Adrenal gland (tissue), 12 donors: ENCODE results near the gene CRB1. TPM values are rescaled to one million over a fixed set of nuclear protein-coding genes. Genes with fewer than 3 reads are reported as not detected.

Experiments used
- DNase-seq, 7 donors: peaks; one replicate each; pipeline ENCODE4 v3.0.0-alpha.2; 2019 to 2020
- H3K27ac ChIP-seq, 5 donors: fragments of 200-600 bp; sonication (generic) in 4 of 5; 1 replicate in 3 of 5; 2 replicates in 2 of 5; pipeline versions ENCODE4 v1.5.1 to v1.8.0; 2016 to 2020; ENCODE audit warnings: mild to moderate bottlenecking in 1 of 5
- H3K27me3 ChIP-seq: fragments of 200-600 bp; 2 replicates; pipeline ENCODE4 v1.8.0; 2021
- H3K36me3 ChIP-seq, 2 donors: fragments of 200-600 bp; replicated peaks in 1 of 2; 1 replicate in 1 of 2; 2 replicates in 1 of 2; pipeline versions ENCODE4 v1.5.1 to v1.8.0; 2018 to 2022
- H3K4me1 ChIP-seq, 2 donors: fragments of 200-600 bp; replicated peaks in 1 of 2; 1 replicate in 1 of 2; 2 replicates in 1 of 2; pipeline versions ENCODE4 v1.5.1 to v1.8.0; 2018 to 2021
- H3K4me3 ChIP-seq, 4 donors: fragments of 200-600 bp; sonication (generic) in 3 of 4; one replicate each; pipeline ENCODE4 v1.5.1; 2016 to 2018
- H3K9me3 ChIP-seq, 3 donors: fragments of 200-600 bp; sonication (generic) in 1 of 3; replicated peaks in 1 of 3; 1 replicate in 2 of 3; 2 replicates in 1 of 3; pipeline versions ENCODE4 v1.5.1 to v1.8.0; 2016 to 2021
- POLR2A ChIP-seq, 2 donors: fragments of 450-650 bp; IDR thresholded peaks; one replicate each; pipeline ENCODE4 v1.6.1; 2017; ENCODE audit warnings: antibody characterized with exemption in 2 of 2, mild to moderate bottlenecking in 2 of 2, moderate library complexity in 1 of 2
- WGBS, 4 donors: extraction: QIAGEN DNeasy Blood & Tissue Kit in 2 of 4; methylation state at CpG; one replicate each; pipeline versions ENCODE4 v1.1.5 to v1.1.7; 2013 to 2017; 5-methylcytosine and 5-hydroxymethylcytosine counted together
- intact Hi-C, 2 donors: fragments of 100-400 bp; cut with DNase I; formaldehyde crosslinking; loops; one replicate each; pipeline versions ENCODE4 v1.14.1 to v1.15.0; 2022 to 2023
- polyA plus RNA-seq, 3 donors: library from polyadenylated mRNA; stranded (reverse); fragments of 200-250 nt in 2 of 3; fragments of 350-450 nt in 1 of 3; fragmentation: Illumina TruSeq in 1 of 3; extraction: RNeasy Lipid Tissue Mini Kit (QIAGEN cat#74804) in 1 of 3; gene quantifications; one replicate each; pipeline ENCODE4 v1.2.3, GENCODE V29; 2013 to 2014
- total RNA-seq, 9 donors: library from RNA; depleted of rRNA in 4 of 9; stranded (reverse); fragments of >200 nt in 4 of 9; fragments of 120-200 nt in 1 of 9; fragmentation: NEBNext Ultra II Directional in 1 of 9; extraction: Animal tissue kit (Norgen Biotek cat#: 25700) in 1 of 9; gene quantifications; one replicate each; pipeline versions ENCODE4 v1.1.0 to v1.2.4, GENCODE V29; 2013 to 2023
- TF ChIP-seq, protein P1 (sequence below), 6 experiments: fragments of 450-650 bp in 4 of 6; fragments of 200-600 bp in 2 of 6; sonication (generic) in 1 of 6; IDR thresholded peaks; 1 replicate in 5 of 6; 2 replicates in 1 of 6; pipeline versions ENCODE4 v1.5.1 to v1.8.0; 2016 to 2021; ENCODE audit warnings: antibody characterized with exemption in 6 of 6, mild to moderate bottlenecking in 2 of 6, moderate library complexity in 1 of 6
- donor health status: healthy with polysubstance abuse.
- donor health status: Bipolar disorder and iron deficiency.
- donor health status: DM: yes; HTN: yes; CAD: no.
- donor health status: DM: no; HTN: no; CAD: no.
- donor health status: DM: no; HTN: no; CAD: no.
- donor health status: DM: yes; HTN: yes; CAD: no.

Gene CRB1
- total and polyA plus RNA-seq, 12 donors: 0.11 to 0.92 (median 0.39) TPM; not detected in 2

DNA sequence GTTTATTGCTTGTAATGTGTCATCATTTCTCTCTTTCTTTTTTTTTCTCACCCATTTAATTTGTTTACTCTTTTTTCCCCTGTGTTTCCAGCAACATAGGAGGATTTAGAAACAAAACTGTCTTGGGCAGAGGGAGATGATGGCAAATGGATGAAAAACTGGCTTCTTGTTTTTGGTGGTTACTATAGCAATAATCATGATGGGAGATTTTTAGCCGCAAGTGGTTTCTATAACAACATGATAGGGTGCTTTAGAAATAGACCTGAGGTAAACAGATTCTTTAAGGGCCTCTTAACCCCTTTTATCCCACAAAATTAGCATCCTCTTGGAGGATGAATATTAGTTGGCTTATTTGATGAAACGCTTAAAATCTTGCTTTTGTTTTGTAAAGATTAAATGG, 51.6 kb downstream of the CRB1 start:
- Histone ChIP-seq H3K36me3 (no peaks in the 10 kb centered on the region), H3K4me1 (no peaks in the 10 kb centered on the region), H3K9me3 (no peaks in the 10 kb centered on the region), H3K27me3 (no peaks in the 10 kb centered on the region), H3K27ac (no peak overlapping the region), H3K4me3 (no peak overlapping the region)
- DNase-seq: no peak
- no peak for TF ChIP-seq POLR2A (IDR thresholded peaks at IDR 0.05)
- TF ChIP-seq, protein P1, sequence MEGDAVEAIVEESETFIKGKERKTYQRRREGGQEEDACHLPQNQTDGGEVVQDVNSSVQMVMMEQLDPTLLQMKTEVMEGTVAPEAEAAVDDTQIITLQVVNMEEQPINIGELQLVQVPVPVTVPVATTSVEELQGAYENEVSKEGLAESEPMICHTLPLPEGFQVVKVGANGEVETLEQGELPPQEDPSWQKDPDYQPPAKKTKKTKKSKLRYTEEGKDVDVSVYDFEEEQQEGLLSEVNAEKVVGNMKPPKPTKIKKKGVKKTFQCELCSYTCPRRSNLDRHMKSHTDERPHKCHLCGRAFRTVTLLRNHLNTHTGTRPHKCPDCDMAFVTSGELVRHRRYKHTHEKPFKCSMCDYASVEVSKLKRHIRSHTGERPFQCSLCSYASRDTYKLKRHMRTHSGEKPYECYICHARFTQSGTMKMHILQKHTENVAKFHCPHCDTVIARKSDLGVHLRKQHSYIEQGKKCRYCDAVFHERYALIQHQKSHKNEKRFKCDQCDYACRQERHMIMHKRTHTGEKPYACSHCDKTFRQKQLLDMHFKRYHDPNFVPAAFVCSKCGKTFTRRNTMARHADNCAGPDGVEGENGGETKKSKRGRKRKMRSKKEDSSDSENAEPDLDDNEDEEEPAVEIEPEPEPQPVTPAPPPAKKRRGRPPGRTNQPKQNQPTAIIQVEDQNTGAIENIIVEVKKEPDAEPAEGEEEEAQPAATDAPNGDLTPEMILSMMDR (IDR thresholded peaks at IDR 0.05): no peak
- intact Hi-C loops: no loop called here
- 68 to 83% (median 80%) methylated on average over 2 of the region's 2 CpGs for WGBS, 4 donors

DNA sequence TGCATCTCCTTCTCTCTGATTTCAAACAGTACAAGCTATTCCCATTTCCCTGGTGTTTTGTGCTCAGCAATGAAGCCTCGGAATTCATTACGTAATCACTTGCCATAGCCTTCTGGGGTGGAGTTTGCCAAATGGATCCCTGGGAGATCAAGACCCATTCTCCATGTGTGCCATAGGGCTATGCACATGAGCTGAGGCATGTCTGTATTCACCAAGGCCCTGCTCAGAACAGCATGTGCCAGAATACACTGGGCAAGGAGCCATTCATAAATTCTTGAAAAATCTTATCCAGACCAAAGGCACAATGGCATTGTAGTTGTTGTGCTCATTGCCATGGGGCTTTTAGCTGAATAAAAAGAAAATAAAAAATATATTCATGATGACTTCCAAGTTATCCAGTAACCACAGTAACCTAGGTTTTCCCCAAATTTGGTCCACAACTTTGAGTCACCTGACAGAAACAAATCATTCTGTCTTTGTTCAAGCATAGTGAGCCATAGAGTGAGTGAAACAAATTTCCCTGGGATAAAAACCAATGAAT, 53.0 kb downstream of the CRB1 start:
- DNase-seq: peak in 1 of 7 donors; percentile 6
- no peak overlapping the region for H3K4me3 ChIP-seq
- H3K36me3 ChIP-seq: no peaks in the 10 kb centered on the region
- intact Hi-C loops: no loop called here
- H3K4me1 ChIP-seq: no peaks in the 10 kb centered on the region
- WGBS, 4 donors: 70 to 92% (median 74%) methylated on average over 2 of the region's 2 CpGs
- no peaks in the 10 kb centered on the region for H3K27me3 ChIP-seq
- H3K27ac ChIP-seq: no peak overlapping the region
- no peaks in the 10 kb centered on the region for H3K9me3 ChIP-seq
- no peak for TF ChIP-seq POLR2A (IDR thresholded peaks at IDR 0.05)
- TF ChIP-seq, protein P1 (IDR thresholded peaks at IDR 0.05): no peak

DNA sequence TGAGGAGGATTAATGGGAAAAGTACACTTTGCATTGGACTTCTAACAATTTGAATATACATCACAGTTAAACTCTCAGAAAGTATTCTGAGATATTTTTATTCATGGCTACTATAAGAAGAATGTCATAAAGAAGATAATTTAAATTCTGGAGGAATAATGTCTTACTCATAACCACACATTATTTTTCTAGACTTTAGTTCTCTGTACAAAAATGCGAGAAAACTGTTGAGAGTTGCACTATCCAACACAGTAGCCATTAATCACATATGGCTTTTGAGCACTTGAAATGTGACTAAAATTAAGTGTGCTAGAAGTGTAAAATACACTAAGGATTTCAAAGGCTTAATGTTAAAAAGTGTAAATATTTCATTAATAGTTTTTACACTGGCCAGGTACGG, 53.8 kb downstream of the CRB1 start:
- WGBS, 4 donors: 89 to 95% (median 92%) methylated on average over 2 of the region's 2 CpGs
- no peak for DNase-seq
- intact Hi-C loops: no loop called here
- Histone ChIP-seq H3K9me3 (no peaks in the 10 kb centered on the region), H3K4me3 (no peak overlapping the region), H3K4me1 (no peaks in the 10 kb centered on the region), H3K36me3 (no peaks in the 10 kb centered on the region), H3K27me3 (no peaks in the 10 kb centered on the region), H3K27ac (no peak overlapping the region)
- TF ChIP-seq POLR2A (IDR thresholded peaks at IDR 0.05): no peak

DNA sequence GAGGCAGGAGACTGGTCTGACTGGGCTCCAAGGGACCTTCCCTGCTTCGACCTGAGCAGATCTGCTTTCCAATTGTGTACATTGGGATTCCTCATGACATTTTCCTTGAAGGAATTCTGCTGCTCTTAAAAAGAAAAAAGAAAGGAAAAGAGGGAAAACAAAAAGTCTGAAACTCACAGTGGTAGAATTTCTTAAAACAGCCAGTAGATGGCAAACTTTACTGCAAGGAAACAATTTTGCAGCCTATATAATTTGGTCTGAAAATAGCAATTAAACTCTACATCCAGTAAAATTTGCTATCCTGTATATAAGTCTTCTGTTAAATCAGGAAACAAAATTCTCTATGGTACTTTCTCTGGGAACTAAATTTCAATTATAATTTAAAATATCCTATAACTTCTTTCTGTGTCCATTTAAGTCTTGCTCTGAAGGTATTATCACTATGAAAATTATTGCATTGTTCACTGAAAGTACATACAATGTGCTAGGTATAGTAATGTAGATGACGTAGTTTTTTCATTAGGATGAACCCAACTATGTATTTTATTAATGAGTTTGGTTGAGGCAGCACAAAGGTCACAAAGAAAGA, 59.8 kb downstream of the CRB1 start:
- intact Hi-C loops: no loop called here
- Histone ChIP-seq H3K36me3 (no peaks in the 10 kb centered on the region), H3K9me3 (no peaks in the 10 kb centered on the region), H3K4me1 (no peaks in the 10 kb centered on the region), H3K4me3 (no peak overlapping the region), H3K27me3 (no peaks in the 10 kb centered on the region), H3K27ac (no peak overlapping the region)
- WGBS, 4 donors: 19 to 27% (median 21%) methylated on average over 2 of the region's 2 CpGs
- TF ChIP-seq POLR2A (IDR thresholded peaks at IDR 0.05): no peak
- TF ChIP-seq, protein P1 (IDR thresholded peaks at IDR 0.05): peak; percentile 31 to 67 (median 50)
- DNase-seq: no peak

DNA sequence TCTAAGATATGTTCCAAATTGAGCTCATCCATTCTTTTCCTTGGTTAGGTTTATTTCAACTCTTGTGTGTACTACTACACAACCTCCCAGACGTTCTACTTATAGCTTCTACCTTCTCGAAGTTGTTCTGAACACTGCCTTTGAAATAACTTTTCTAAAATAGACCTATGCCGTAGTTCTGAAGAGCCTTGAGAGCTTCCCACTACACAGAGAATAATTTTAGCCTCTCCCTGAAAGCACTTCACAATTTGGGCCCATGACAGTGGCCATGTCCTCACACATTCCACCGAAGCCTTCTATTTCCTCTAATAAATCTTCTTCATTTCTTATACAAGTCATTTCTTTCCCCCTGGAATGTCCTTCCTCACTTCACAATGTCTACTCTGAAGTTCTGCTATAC, 62.2 kb downstream of the CRB1 start:
- Histone ChIP-seq H3K27me3 (no peaks in the 10 kb centered on the region), H3K4me1 (no peaks in the 10 kb centered on the region), H3K36me3 (no peaks in the 10 kb centered on the region), H3K4me3 (no peak overlapping the region), H3K27ac (no peak overlapping the region), H3K9me3 (no peaks in the 10 kb centered on the region)
- 65 to 77% (median 71%) methylated on average over 4 of the region's 4 CpGs for WGBS, 4 donors
- intact Hi-C loops: loop anchor here in 1 of 2 donors (10.0 kb wide), 1 partner anchor 145 kb away; no protein-coding TSS in a partner anchor
- DNase-seq: no peak
- no peak for TF ChIP-seq POLR2A (IDR thresholded peaks at IDR 0.05)
- TF ChIP-seq, protein P1 (IDR thresholded peaks at IDR 0.05): no peak
